Hindlimb muscle (tissue), 1 donor: ENCODE measurements around the gene MYH16. TPM values are rescaled to one million over a fixed set of nuclear protein-coding genes. Genes with fewer than 3 reads are reported as not detected.
"Not testable (repeated sequence)": the region's sequence is repeated elsewhere in the genome, so short reads cannot be mapped to it uniquely, and the experiment has no call there.

Source experiments
- DNase-seq: peaks from one replicate; pipeline ENCODE4 v3.0.0-alpha.2; 2013
- polyA plus RNA-seq: library from polyadenylated mRNA; unstranded; fragments of 120-200 nt; gene quantifications from one replicate; pipeline ENCODE4 v1.2.1, GENCODE V29; 2013; ENCODE audit not compliant: insufficient read length

MYH16 gene
- polyA plus RNA-seq, 1 donor, result 0.08 TPM

GRCh38 chr7:99258501-99258900 lies 14.1 kb upstream of the MYH16 start:
- DNase-seq, result no peak

- no peak for DNase-seq
Observed at GRCh38 chr7:99260395-99260794, 12.2 kb upstream of the MYH16 start.

DNA sequence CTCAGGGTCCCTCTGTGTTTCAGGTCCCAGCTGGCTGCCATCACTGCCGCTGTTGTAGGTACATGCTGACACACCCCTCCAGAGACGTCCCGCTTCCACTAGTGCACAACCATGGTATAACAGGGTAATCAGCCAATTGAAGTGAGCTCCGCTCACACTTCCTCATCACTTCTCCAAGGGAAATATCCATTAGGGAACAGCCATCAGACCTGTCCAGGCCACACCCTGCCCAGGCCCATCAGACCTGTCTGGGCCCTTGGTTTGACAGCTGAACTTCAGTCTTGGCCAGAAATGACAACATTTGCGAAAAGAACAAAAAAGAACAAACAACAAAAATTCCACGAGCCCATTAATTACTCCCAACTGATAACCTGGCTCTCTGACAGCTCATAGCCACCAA lies 11.0 kb upstream of the MYH16 start:
- DNase-seq, result no peak

GRCh38 chr7:99265848-99266480 lies 6.7 kb upstream of the MYH16 start:
- DNase-seq, result no peak

GRCh38 chr7:99267481-99267840 lies 5.2 kb upstream of the MYH16 start:
- no peak for DNase-seq

DNA sequence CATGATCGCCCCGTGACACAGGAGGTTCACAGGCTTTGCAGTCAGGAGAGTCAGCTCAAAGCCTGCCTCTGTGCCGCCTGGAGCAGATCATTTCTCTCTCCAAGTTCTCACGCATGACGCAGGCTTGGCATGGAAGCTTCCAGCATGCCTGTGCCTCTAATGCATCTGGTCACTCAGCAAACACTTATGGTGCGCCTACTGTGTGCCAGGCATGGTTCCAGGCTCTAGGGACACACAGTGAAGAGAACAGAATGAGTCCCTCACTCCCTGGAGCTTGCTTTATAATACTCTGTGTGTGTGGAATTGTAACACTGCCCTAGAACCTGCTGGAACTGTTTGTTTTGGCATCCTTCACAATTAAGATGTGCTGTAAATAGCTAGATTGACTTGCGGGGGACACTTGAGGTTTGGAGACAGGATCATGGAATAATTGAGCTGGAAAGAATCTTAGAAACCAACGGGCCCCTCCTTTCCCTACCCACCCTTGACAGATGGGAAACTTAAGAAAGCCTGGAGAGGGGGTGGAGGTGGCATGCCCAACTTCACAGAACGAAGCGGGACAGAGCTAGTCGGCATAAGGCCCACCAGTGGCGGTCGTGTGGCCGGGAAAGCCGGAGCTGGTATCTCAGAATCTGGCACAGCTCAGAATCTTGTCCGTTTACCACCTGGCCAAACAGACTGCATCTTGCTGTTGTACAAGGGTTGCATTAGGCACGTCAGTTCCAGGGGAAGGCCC lies 4.6 kb upstream of the MYH16 start:
- DNase-seq, result no peak

GRCh38 chr7:99268577-99268908 lies 4.1 kb upstream of the MYH16 start:
- no peak for DNase-seq

DNA sequence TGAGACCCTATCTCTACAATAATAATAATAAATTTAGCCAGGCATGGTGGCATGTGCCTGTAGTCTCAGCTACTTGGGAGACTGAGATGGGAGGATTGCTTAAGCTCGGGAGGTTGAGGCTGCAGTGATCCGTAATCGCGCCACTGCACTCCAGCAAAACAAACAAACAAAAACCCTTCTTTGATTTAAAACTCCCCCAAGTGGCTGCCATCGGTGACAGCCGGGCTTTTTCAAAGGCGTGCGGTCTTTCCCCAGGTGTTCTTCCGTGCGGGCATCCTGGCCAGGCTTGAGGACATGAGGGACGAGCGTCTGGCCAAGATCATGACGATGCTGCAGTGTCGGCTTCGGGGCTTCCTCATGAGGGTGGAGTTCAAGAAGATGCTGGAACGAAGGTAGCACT lies 1.9 kb upstream of the MYH16 start:
- no peak for DNase-seq

GRCh38 chr7:99273561-99273960 lies 922 bp downstream of the MYH16 start:
- DNase-seq, result not testable (repeated sequence)

- DNase-seq, result not testable (repeated sequence)
Observed at GRCh38 chr7:99274908-99275307, 2.3 kb downstream of the MYH16 start.

DNA sequence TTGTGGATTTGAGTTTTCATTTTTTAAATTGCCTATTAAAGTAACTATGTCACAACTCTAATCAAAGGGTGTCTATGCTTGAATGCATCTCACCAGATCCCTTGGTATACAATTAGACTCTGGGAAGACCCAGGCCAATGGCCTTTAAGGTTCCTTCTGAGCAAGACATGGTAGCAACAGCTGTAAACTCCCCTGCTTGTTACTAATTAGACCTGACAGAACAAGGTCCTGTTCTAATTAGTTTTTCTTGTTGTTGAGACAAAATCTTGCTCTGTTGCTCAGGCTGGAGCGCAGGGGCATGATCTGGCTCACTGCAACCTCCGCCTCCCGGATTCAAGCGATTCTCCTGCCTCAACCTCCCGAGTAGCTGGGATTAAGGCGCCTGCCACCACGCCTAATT lies 2.9 kb downstream of the MYH16 start:
- no peak for DNase-seq

GRCh38 chr7:99278180-99278579 lies 5.5 kb downstream of the MYH16 start:
- DNase-seq, result no peak

DNA sequence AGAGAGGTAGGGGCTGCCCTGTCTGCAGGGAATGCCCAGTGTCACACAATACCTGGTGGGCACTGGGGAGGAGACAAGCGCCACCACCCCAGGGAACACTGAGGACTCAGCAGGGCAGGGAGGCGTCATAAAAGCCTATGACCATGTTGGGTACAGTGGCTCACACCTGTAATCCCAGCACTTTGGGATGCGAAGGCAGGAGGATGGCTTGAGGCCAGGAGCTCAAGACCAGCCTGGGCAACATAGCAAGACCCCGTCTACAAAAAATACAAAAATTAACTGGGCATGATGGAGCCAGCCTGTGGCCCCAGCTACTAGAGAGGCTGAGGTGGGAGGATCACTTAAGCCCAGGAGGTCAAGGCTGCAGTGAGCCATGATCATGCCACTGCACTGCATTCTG lies 11.5 kb downstream of the MYH16 start:
- DNase-seq, result not testable (repeated sequence)

GRCh38 chr7:99287779-99288534 lies 15.3 kb downstream of the MYH16 start:
- DNase-seq, result no peak

GRCh38 chr7:99289185-99289584 lies 16.5 kb downstream of the MYH16 start:
- no peak for DNase-seq

- DNase-seq, result not testable (repeated sequence)
Observed at GRCh38 chr7:99290148-99290547, 17.5 kb downstream of the MYH16 start.

GRCh38 chr7:99290980-99291607 lies 18.5 kb downstream of the MYH16 start:
- DNase-seq, result no peak

GRCh38 chr7:99292127-99292526 lies 19.5 kb downstream of the MYH16 start:
- no peak for DNase-seq

- DNase-seq, result no peak
Observed at GRCh38 chr7:99293167-99293566, 20.5 kb downstream of the MYH16 start.

GRCh38 chr7:99293650-99294049 lies 21.0 kb downstream of the MYH16 start:
- no peak for DNase-seq

GRCh38 chr7:99296471-99296870 lies 23.8 kb downstream of the MYH16 start:
- no peak for DNase-seq

- no peak for DNase-seq
Observed at GRCh38 chr7:99301496-99301895, 28.9 kb downstream of the MYH16 start.

GRCh38 chr7:99305473-99306260 lies 33.0 kb downstream of the MYH16 start:
- no peak for DNase-seq
